ENCODE results near the gene METTL14. TPM values are rescaled to one million over a fixed set of nuclear protein-coding genes. Genes with fewer than 3 reads are reported as not detected.

METTL14 gene
- total RNA-seq, 4 donors from 2014 or later: 24.0 to 48.8 (median 47.9) TPM

DNA sequence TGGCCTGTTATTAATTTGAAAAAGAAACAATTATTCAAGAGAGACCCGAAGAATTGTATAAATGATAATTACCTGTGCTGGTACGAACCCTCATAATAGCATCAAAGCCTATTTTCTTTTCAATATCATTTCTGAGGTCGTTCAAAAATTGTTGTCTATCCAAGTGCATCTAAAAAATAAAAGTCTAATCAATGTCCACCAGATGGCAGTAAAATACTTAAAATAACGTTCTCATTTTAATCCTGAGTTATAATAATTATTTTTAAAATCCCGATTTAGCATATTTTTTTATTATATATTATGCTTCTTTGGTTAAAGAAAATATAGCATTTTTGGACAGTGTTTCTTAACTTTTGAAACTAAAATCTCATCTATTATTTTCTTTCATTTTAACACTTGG is 55.7 kb downstream of the METTL14 start:
- intact Hi-C loops (cut with DNase I; ENCODE audit: low total_unique reads): loop anchor here (10.0 kb wide), 3 partner anchors 154 to 1284 kb away; no protein-coding TSS in a partner anchor
- no peak overlapping the region for H3K4me3 ChIP-seq (ENCODE audit: low read depth, poor library complexity, severe bottlenecking)
- no peak for DNase-seq (ENCODE audit: low spot score in 2 of 2)
- 13 to 19% methylated on average over 5 of the region's 5 CpGs for WGBS, 2 donors
- TF ChIP-seq CTCF (IDR thresholded peaks at IDR 0.05): peak in 1 of 3 donors; percentile 12
- TF ChIP-seq POLR2A (IDR thresholded peaks at IDR 0.05): no peak

DNA sequence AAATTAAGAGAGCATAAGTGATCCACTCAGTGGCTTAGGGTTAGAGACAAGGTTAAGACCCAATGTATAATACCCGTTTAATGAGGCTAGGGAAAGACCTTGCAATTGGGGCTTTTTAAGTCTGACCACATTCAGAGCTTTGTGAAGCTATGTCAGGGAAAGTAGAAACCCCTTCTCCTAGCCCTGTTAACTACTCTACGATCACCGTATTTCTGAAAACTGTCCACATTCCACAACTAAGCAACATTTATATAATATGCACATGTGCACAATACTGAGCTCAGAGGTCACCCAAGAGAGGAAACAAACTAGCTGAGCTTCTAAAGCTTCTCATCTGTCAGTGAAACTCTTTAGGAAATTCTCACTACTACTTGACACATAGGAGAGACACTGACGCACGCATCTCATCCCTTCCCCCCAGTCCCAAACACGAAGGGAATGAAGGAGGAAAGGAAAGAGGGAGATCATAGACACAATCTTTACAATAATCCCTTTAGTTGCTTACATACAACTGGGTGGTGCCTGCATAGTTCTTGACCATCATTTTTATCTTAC is 56.2 kb downstream of the METTL14 start:
- no peak for DNase-seq (ENCODE audit: low spot score in 2 of 2)
- H3K4me3 ChIP-seq (ENCODE audit: low read depth, poor library complexity, severe bottlenecking): no peak overlapping the region
- intact Hi-C loops (cut with DNase I; ENCODE audit: low total_unique reads): loop anchor here (10.0 kb wide), 3 partner anchors 153 to 1283 kb away; no protein-coding TSS in a partner anchor
- 47 to 54% methylated on average over 6 of the region's 6 CpGs for WGBS, 2 donors
- no peak for TF ChIP-seq POLR2A (IDR thresholded peaks at IDR 0.05)
- no peak for TF ChIP-seq CTCF (IDR thresholded peaks at IDR 0.05)

DNA sequence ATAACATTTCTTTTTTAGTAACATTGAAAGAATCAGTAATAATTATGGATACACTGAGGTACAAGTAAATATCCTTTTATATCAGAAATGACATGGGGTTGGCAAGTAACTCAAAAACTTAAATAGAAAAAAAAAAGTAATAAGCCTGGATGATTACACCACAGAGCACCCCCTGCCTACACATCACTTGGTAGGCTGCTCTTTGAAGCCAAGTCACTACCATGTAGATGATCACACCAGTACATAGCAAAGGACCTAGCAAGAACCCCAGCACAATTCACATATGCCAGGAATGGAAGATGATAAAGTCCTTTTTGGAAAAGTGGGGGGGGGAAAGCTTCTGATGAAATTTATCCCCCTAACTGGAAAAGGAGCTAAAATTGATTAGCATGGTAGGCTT is 56.9 kb downstream of the METTL14 start:
- H3K4me3 ChIP-seq (ENCODE audit: low read depth, poor library complexity, severe bottlenecking): no peak overlapping the region
- TF ChIP-seq POLR2A (IDR thresholded peaks at IDR 0.05): no peak
- no peak for TF ChIP-seq CTCF (IDR thresholded peaks at IDR 0.05)
- no peak for DNase-seq (ENCODE audit: low spot score in 2 of 2)
- intact Hi-C loops (cut with DNase I; ENCODE audit: low total_unique reads): loop anchor here (10.0 kb wide), 3 partner anchors 153 to 1283 kb away; no protein-coding TSS in a partner anchor

DNA sequence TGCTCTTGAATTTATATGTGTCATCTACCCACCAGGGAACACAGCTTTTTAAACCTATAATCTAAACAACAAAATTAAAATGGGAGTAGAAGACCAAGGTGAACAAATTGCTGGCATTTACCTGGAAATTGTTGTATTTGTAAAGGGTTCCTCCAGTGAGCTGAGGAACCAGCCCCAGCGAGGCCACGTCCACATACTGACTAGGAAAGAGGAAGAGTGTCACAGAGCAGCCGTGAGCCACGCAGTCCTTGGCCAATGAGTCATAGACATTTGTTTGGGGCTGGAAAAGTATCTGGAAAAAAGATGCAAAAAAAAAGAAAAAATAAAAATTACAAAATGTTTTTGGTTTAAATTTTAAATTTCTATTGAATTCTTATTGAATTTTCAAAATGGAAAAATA is 58.7 kb downstream of the METTL14 start:
- 69 to 80% methylated on average over 4 of the region's 4 CpGs for WGBS, 2 donors

DNA sequence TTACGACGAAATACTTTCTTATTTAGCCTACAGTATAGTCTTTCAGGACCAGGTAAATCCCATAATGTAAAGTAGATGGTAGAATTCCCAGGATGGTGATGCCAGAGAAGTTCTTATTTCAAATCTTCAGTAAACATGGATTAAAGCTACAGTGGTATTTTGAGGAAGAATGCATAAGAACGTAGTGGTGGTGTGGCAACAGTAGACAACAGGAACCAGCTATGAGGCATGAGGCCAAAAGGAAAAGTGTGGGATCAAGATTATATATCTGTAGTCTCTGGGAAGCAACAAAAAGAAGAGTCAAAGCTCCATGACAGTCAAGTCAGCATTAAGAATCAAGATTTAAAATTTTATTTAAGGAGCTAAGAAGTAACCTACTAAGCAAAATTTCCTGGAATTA is 60.2 kb downstream of the METTL14 start:
- TF ChIP-seq POLR2A (IDR thresholded peaks at IDR 0.05) (no peak), CTCF (IDR thresholded peaks at IDR 0.05) (no peak)
- no peak for DNase-seq (ENCODE audit: low spot score in 2 of 2)
- 69 to 76% methylated on average over 3 of the region's 3 CpGs for WGBS, 2 donors
- no peak overlapping the region for H3K4me3 ChIP-seq (ENCODE audit: low read depth, poor library complexity, severe bottlenecking)
- intact Hi-C loops (cut with DNase I; ENCODE audit: low total_unique reads): loop anchor here (10.0 kb wide), 3 partner anchors 149 to 1279 kb away; no protein-coding TSS in a partner anchor

More for the DNA sequence above, 58.7 kb downstream of the METTL14 start:
- no peak for TF ChIP-seq POLR2A (IDR thresholded peaks at IDR 0.05)
- no peak for TF ChIP-seq CTCF (IDR thresholded peaks at IDR 0.05)
- no peak overlapping the region for H3K4me3 ChIP-seq (ENCODE audit: low read depth, poor library complexity, severe bottlenecking)
- intact Hi-C loops (cut with DNase I; ENCODE audit: low total_unique reads): loop anchor here (10.0 kb wide), 3 partner anchors 151 to 1281 kb away; no protein-coding TSS in a partner anchor
- no peak for DNase-seq (ENCODE audit: low spot score in 2 of 2)

Data from lower leg skin (tissue), 4 donors.